GM12878 (cell line): Measurements from ENCODE around the gene TRRAP. TPM values are rescaled to one million over a fixed set of nuclear protein-coding genes. Genes with fewer than 3 reads are reported as not detected.

Source experiments
- ATAC-seq: fragments of 200-7000 bp; cut with Tn5 transposase; 3 replicates; pipeline ENCODE4 v1.9.1; 2020; ENCODE audit warnings: mild to moderate bottlenecking, moderate library complexity
- BruUV-seq: library from RNA; stranded (reverse); fragments of 400-500 nt; replicated peaks from 2 replicates; lab custom pipeline; 2021; lab: Mats Ljungman, UMichigan
- CTCF ChIA-PET: fragments of 300-600 bp; sonication (Branson Sonifier 250); formaldehyde crosslinking; extraction: SDS; loops from one replicate; lab custom pipeline; 2021; ENCODE audit warnings: inconsistent platforms; lab: Yijun Ruan, JAX
- POLR2A ChIA-PET: fragments of 350-600 bp; formaldehyde crosslinking; extraction: SDS; loops from one replicate; lab custom pipeline; 2021; ENCODE audit warnings: inconsistent platforms; lab: Charles Lee
- RAD21 ChIA-PET: fragments of 300-600 bp; sonication (Branson Sonifier 250); formaldehyde crosslinking; loops from one replicate; lab custom pipeline; 2023; ENCODE audit warnings: antibody characterized with exemption; ENCODE audit not compliant: unreplicated experiment; lab: Charles Lee
- SMC1A ChIA-PET: fragments of 300-600 bp; sonication (Branson Sonifier 250); formaldehyde crosslinking; loops from one replicate; lab custom pipeline; 2023; ENCODE audit not compliant: unreplicated experiment, uncharacterized antibody; lab: Charles Lee
- DNase-seq: peaks from one replicate; pipeline ENCODE4 v3.0.0-alpha.2; 2011; ENCODE audit warnings: low read depth, low spot score
- FAIRE-seq: peaks from 3 replicates; lab custom pipeline; 2011; peaks lifted over from hg19 to GRCh38; lab: Jason Lieb, UNC
- H2AFZ ChIP-seq: 2 replicates; pipeline ENCODE4 v1.6.0; 2011; ENCODE audit warnings: low read depth, low read length, control low read depth; ENCODE audit not compliant: control insufficient read depth
- H3K27ac ChIP-seq: 2 replicates; pipeline ENCODE4 v1.5.1; 2011; ENCODE audit warnings: control low read depth; ENCODE audit not compliant: control insufficient read depth, insufficient read depth
- H3K27me3 ChIP-seq, 2 experiments: replicated peaks in 1 of 2; 2 replicates each; pipeline versions ENCODE4 v1.6.0 to v1.6.1; 2011; ENCODE audit warnings: low read length in 1 of 2; ENCODE audit not compliant: control insufficient read depth in 2 of 2, insufficient read depth in 2 of 2
- H3K36me3 ChIP-seq, 2 experiments: 2 replicates each; pipeline ENCODE4 v1.5.1; 2011; ENCODE audit warnings: low read length in 1 of 2; ENCODE audit not compliant: control insufficient read depth in 2 of 2, insufficient read depth in 2 of 2
- H3K4me1 ChIP-seq: 2 replicates; pipeline ENCODE4 v1.6.1; 2011; ENCODE audit warnings: mild to moderate bottlenecking, low read length, moderate library complexity, mixed read lengths; ENCODE audit not compliant: control insufficient read depth, insufficient read depth
- H3K4me2 ChIP-seq: 2 replicates; pipeline ENCODE4 v1.6.0; 2011; ENCODE audit warnings: control low read depth; ENCODE audit not compliant: control insufficient read depth, insufficient read depth
- H3K4me3 ChIP-seq: fragments of 200-600 bp; sonication (generic); 2 replicates; pipeline ENCODE4 v1.5.1; 2016
- H3K79me2 ChIP-seq: 2 replicates; pipeline ENCODE4 v1.6.0; 2011; ENCODE audit warnings: low read length; ENCODE audit not compliant: control insufficient read depth, insufficient read depth
- H3K9ac ChIP-seq: 2 replicates; pipeline ENCODE4 v1.8.0; 2011; ENCODE audit warnings: low read length, control low read depth, mixed read lengths; ENCODE audit not compliant: control insufficient read depth, insufficient read depth
- H3K9me3 ChIP-seq: replicated peaks from 3 replicates; pipeline ENCODE4 v1.5.1; 2011; ENCODE audit warnings: mild to moderate bottlenecking, low read length; ENCODE audit not compliant: control insufficient read depth, insufficient read depth
- H4K20me1 ChIP-seq: 2 replicates; pipeline ENCODE4 v1.6.0; 2011; ENCODE audit not compliant: control insufficient read depth, insufficient read depth
- BMI1 ChIP-seq: fragments of 450-650 bp; IDR thresholded peaks from 2 replicates; pipeline ENCODE4 v1.6.1; 2016; ENCODE audit warnings: mild to moderate bottlenecking, moderate library complexity, borderline replicate concordance
- ETV6 ChIP-seq, 2 experiments: fragments of 450-650 bp in 1 of 2; IDR thresholded peaks in 1 of 2; conservative IDR thresholded peaks in 1 of 2; 2 replicates each; pipeline ENCODE4 v1.6.1; 2014; ENCODE audit warnings: antibody characterized with exemption in 1 of 2, borderline replicate concordance in 1 of 2, low read depth in 1 of 2, mild to moderate bottlenecking in 1 of 2, moderate library complexity in 1 of 2
- HDGF ChIP-seq: fragments of 450-650 bp; IDR thresholded peaks from 2 replicates; pipeline ENCODE4 v1.6.1; 2016; ENCODE audit warnings: antibody characterized with exemption
- KAT2A ChIP-seq: conservative IDR thresholded peaks from 2 replicates; pipeline ENCODE4 v1.6.1; 2011; ENCODE audit warnings: low read depth, low read length; ENCODE audit not compliant: control insufficient read depth
- RUNX3 ChIP-seq: IDR thresholded peaks from 2 replicates; pipeline ENCODE4 v1.6.1; 2012; ENCODE audit warnings: low read length, inconsistent platforms
- SMAD5 ChIP-seq: IDR thresholded peaks from 2 replicates; pipeline ENCODE4 v1.6.1; 2016; ENCODE audit warnings: antibody characterized with exemption, low read depth
- SMC3 ChIP-seq: IDR thresholded peaks from 2 replicates; pipeline ENCODE4 v1.6.1; 2011; ENCODE audit warnings: low read length, improper control_type of control experiment, borderline replicate concordance
- SRF ChIP-seq, 2 experiments: IDR thresholded peaks; 2 replicates each; pipeline ENCODE4 v1.6.1; 2011; ENCODE audit warnings: low read depth in 2 of 2, low read length in 2 of 2, mild to moderate bottlenecking in 1 of 2, moderate library complexity in 1 of 2
- SUPT20H ChIP-seq: IDR thresholded peaks from 2 replicates; pipeline ENCODE4 v1.6.1; 2011; ENCODE audit warnings: low read depth, mild to moderate bottlenecking, low read length, moderate library complexity, borderline replicate concordance; ENCODE audit not compliant: control insufficient read depth
- SUZ12 ChIP-seq: fragments of 200-600 bp; sonication (generic); IDR thresholded peaks from one replicate; pipeline ENCODE4 v1.6.1; 2018; ENCODE audit warnings: antibody characterized with exemption, mild to moderate bottlenecking; ENCODE audit not compliant: unreplicated experiment
- TAF1 ChIP-seq: IDR thresholded peaks from 2 replicates; pipeline ENCODE4 v1.6.1; 2011; ENCODE audit warnings: mild to moderate bottlenecking, low read depth, low read length, borderline replicate concordance
- WRNIP1 ChIP-seq: IDR thresholded peaks from 2 replicates; pipeline ENCODE4 v1.6.1; 2011; ENCODE audit warnings: low read depth, low read length, improper control_type of control experiment, borderline replicate concordance
- ZBED1 ChIP-seq: IDR thresholded peaks from 2 replicates; pipeline ENCODE4 v1.6.1; 2016; ENCODE audit warnings: borderline replicate concordance
- ZNF207 ChIP-seq: fragments of 450-650 bp; IDR thresholded peaks from 2 replicates; pipeline ENCODE4 v1.6.1; 2014; ENCODE audit warnings: antibody characterized with exemption, mild to moderate bottlenecking, borderline replicate concordance
- WGBS: methylation state at CpG from one replicate; pipeline ENCODE4 v1.1.6; 2016; ENCODE audit warnings: low lambda C conversion rate; ENCODE audit not compliant: insufficient replicate concordance, insufficient coverage; ENCODE audit errors: missing lambda C conversion rate; 5-methylcytosine and 5-hydroxymethylcytosine counted together
- in situ Hi-C: fragments of 300-500 bp; cut with MboI; formaldehyde crosslinking; loops from 9 replicates; pipeline ENCODE4 v1.14.3; 2018; ENCODE audit warnings: mixed read lengths
- intact Hi-C: fragments of 100-400 bp; cut with micrococcal nuclease; formaldehyde crosslinking; loops from one replicate; pipeline ENCODE4 v1.14.2; 2022; ENCODE audit not compliant: unreplicated experiment
- polyA plus RNA-seq, 11 experiments: library from polyadenylated mRNA; depleted of rRNA in 4 of 11; unstranded in 6 of 11; stranded (reverse) in 5 of 11; fragments of >200 nt; fragmentation: Nextera tagmentation in 4 of 11; fragmentation: Illumina TruSeq in 1 of 11; extraction: Ambion mirVana in 4 of 11; extraction: Trizol in 1 of 11; gene quantifications; 1 replicate in 1 of 11; 2 replicates in 10 of 11; pipeline versions ENCODE4 v1.2.1 to v1.2.3, GENCODE V29; 2011 to 2016; ENCODE audit warnings: inconsistent platforms in 2 of 11, missing spikeins in 2 of 11, low read depth in 1 of 11
- total RNA-seq, 4 experiments: library from RNA; depleted of rRNA in 3 of 4; stranded (reverse); fragments of >200 nt in 3 of 4; fragmentation: Illumina TruSeq in 1 of 4; extraction: Trizol in 1 of 4; gene quantifications; 2 replicates each; pipeline versions ENCODE4 v1.2.1 to v1.2.3, GENCODE V29; 2013 to 2021
- TF ChIP-seq, protein P1 (sequence below): fragments of 450-650 bp; IDR thresholded peaks from 2 replicates; pipeline ENCODE4 v1.6.1; 2017; ENCODE audit warnings: mild to moderate bottlenecking, low read depth, inconsistent platforms; ENCODE audit not compliant: poor library complexity, severe bottlenecking
- TF ChIP-seq, protein P2 (sequence below): IDR thresholded peaks from 2 replicates; pipeline ENCODE4 v1.6.1; 2012; ENCODE audit warnings: mild to moderate bottlenecking, low read depth, low read length
- TF ChIP-seq, protein P3 (sequence below): IDR thresholded peaks from 2 replicates; pipeline ENCODE4 v1.6.1; 2011; ENCODE audit warnings: low read depth, mild to moderate bottlenecking, low read length, moderate library complexity, borderline replicate concordance; ENCODE audit errors: extremely low read depth

Gene TRRAP
- total and polyA plus RNA-seq, 10 of the 15 experiments (the other 5 are each of a cell fraction or from before 2014, with no cell fraction given), result 1.1 to 39.3 (median 8.5) TPM

DNA sequence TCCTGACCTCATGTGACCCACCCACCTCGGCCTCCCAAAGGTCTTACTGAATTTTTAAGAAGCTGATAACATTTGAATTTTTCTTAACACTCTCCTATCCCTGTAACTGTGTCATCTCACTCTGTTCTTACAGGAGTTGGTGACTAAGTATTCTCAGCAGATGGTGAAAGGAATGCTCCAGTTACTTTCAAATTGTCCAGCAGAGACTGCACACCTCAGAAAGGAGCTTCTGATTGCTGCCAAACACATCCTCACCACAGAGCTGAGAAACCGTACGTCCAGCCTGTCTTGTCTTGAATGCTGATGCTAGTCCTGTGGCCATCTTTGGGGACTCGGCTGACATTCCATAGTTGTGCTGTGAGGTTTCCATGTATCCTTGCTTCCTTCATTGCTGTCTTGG lies 24.9 kb downstream of the TRRAP start:
- no TSS peak for BruUV-seq
- in situ Hi-C loops, result no loop called here
- FAIRE-seq (no peak), DNase-seq (no peak), ATAC-seq (no peak)
- no peaks in the 10 kb centered on the region for H3K4me1 ChIP-seq
- 97% methylated on average over 4 of the region's 4 CpGs for WGBS
- H3K27ac ChIP-seq, result no peak overlapping the region
- H3K27me3 ChIP-seq, result no peaks in the 10 kb centered on the region
- ChIA-PET RAD21 (no interaction called here), POLR2A (no interaction called here), SMC1A (interaction anchor here (1.2 kb wide), 1 partner anchor 27 kb away, joined by 3 read pairs; no protein-coding TSS in a partner anchor), CTCF (interaction anchor here (0.6 to 1.9 kb wide), 2 partner anchors 21 to 24 kb away, joined by 3 to 4 read pairs; partner anchors contain the start of gene TRRAP)
- no peak overlapping the region for H3K4me3 ChIP-seq
- H3K4me2 ChIP-seq, result no peak overlapping the region
- no peak overlapping the region for H3K9ac ChIP-seq
- no peaks in the 10 kb centered on the region for H3K9me3 ChIP-seq
- H2AFZ ChIP-seq, result no peak overlapping the region
- intact Hi-C loops, result no loop called here
- no peaks in the 10 kb centered on the region for H3K79me2 ChIP-seq
- H3K36me3 ChIP-seq, result peaks cover 19 to 49% of the 10 kb centered on the region in 2 experiments
- H4K20me1 ChIP-seq, result no peaks in the 10 kb centered on the region
- TF ChIP-seq SRF (IDR thresholded peaks at IDR 0.05; ENCODE audit: low read depth in 2 of 2, low read length in 2 of 2) (no peak), RUNX3 (no peak), ETV6 (conservative IDR thresholded peaks at IDR 0.05 in 1 of 2, IDR thresholded peaks at IDR 0.05 in 1 of 2; ENCODE audit: borderline replicate concordance in 1 of 2, low read depth in 1 of 2) (no peak), SUPT20H (no peak), KAT2A (no peak), ZNF207 (no peak), HDGF (no peak), SMAD5 (no peak), SMC3 (no peak), SUZ12 (no peak), TAF1 (no peak), WRNIP1 (no peak), ZBED1 (no peak), BMI1 (no peak)
- TF ChIP-seq, protein P1, sequence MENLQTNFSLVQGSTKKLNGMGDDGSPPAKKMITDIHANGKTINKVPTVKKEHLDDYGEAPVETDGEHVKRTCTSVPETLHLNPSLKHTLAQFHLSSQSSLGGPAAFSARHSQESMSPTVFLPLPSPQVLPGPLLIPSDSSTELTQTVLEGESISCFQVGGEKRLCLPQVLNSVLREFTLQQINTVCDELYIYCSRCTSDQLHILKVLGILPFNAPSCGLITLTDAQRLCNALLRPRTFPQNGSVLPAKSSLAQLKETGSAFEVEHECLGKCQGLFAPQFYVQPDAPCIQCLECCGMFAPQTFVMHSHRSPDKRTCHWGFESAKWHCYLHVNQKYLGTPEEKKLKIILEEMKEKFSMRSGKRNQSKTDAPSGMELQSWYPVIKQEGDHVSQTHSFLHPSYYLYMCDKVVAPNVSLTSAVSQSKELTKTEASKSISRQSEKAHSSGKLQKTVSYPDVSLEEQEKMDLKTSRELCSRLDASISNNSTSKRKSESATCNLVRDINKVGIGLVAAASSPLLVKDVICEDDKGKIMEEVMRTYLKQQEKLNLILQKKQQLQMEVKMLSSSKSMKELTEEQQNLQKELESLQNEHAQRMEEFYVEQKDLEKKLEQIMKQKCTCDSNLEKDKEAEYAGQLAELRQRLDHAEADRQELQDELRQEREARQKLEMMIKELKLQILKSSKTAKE, result no peak
- TF ChIP-seq, protein P2, sequence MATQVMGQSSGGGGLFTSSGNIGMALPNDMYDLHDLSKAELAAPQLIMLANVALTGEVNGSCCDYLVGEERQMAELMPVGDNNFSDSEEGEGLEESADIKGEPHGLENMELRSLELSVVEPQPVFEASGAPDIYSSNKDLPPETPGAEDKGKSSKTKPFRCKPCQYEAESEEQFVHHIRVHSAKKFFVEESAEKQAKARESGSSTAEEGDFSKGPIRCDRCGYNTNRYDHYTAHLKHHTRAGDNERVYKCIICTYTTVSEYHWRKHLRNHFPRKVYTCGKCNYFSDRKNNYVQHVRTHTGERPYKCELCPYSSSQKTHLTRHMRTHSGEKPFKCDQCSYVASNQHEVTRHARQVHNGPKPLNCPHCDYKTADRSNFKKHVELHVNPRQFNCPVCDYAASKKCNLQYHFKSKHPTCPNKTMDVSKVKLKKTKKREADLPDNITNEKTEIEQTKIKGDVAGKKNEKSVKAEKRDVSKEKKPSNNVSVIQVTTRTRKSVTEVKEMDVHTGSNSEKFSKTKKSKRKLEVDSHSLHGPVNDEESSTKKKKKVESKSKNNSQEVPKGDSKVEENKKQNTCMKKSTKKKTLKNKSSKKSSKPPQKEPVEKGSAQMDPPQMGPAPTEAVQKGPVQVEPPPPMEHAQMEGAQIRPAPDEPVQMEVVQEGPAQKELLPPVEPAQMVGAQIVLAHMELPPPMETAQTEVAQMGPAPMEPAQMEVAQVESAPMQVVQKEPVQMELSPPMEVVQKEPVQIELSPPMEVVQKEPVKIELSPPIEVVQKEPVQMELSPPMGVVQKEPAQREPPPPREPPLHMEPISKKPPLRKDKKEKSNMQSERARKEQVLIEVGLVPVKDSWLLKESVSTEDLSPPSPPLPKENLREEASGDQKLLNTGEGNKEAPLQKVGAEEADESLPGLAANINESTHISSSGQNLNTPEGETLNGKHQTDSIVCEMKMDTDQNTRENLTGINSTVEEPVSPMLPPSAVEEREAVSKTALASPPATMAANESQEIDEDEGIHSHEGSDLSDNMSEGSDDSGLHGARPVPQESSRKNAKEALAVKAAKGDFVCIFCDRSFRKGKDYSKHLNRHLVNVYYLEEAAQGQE, result no peak
- TF ChIP-seq, protein P3, sequence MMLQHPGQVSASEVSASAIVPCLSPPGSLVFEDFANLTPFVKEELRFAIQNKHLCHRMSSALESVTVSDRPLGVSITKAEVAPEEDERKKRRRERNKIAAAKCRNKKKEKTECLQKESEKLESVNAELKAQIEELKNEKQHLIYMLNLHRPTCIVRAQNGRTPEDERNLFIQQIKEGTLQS, result no peak
